ENCODE data around the gene ZNF550.
"Not testable (repeated sequence)": the region's sequence is repeated elsewhere in the genome, so short reads cannot be mapped to it uniquely, and the experiment has no call there.

The ZNF550 gene

DNA sequence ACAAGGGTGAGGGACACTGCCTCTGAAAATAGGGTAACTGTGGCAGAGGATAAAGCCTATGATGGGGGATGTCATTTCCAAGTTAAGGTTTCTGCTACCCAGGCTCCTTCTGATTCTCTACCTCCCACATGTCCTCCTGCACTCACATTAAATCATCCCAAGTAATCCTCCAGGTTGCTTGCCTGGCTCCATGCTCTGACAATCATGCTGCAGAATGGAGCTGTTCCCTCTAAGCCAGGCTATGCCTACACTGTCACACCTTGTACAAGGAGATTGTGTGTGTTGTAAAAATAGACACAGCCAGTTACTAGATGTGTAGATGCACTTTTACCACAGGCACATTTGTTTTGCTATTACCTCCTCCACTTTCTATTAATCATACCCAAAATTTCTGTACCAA, 11.0 kb upstream of the ZNF550 start:
- FAIRE-seq, result no peak
- no peak for DNase-seq (ENCODE audit: insufficient read length)
- no peak for TF ChIP-seq TAF1 (IDR thresholded peaks at IDR 0.05; ENCODE audit: borderline replicate concordance, low read depth, low read length)
- TF ChIP-seq POLR2A (IDR thresholded peaks at IDR 0.05; ENCODE audit: low read depth, low read length), result 0 out of 2 replicates have a peak, but pooled peaks have one; percentile 30

DNA sequence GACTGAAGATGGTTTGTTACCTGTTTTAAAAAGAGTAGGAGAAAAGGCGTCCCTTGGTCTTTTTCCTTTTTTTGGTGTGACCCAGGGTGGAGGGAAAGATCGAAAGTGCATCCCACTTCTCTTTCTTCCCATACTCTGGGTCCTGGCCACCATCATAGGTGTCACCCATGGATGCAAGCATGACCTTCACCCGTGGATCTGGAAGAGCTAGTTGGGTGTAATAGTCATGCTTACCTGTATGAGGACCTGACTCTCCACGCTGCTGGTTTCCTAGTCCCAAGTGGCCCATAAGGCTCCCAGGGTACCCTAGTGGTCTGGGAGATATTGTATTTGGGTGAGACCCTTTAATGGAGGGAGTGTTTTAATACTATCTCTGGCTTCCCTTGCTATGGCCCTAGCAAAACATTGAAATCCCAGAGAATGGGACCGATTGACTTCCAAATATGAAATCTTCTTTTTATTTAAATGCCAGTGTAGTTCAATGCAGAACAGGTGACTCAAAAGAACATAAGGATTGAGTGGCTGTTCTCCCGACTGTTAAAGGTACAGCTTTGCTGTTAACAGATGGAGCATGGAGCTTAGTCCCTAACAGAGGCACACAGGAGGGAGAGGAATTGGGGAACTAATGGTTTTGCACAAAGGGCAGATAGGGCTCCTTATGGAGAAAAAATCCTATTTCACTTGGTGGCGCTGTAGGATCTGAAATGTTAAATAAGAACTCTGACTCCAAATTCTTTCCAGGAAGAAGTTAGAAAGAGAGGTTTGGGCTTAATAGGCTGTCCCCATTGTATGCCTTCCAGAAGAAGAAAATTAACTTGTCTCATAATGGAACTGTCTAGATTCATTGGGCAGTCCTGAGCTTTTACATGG, 7.0 kb upstream of the ZNF550 start:
- FAIRE-seq (no peak), DNase-seq (ENCODE audit: insufficient read length) (no peak)
- TF ChIP-seq POLR2AphosphoS5 (IDR thresholded peaks at IDR 0.05; ENCODE audit: low read depth, low read length) (no peak), TAF1 (IDR thresholded peaks at IDR 0.05; ENCODE audit: borderline replicate concordance, low read depth, low read length) (no peak), POLR2A (IDR thresholded peaks at IDR 0.05; ENCODE audit: low read depth, low read length) (no peak)

DNA sequence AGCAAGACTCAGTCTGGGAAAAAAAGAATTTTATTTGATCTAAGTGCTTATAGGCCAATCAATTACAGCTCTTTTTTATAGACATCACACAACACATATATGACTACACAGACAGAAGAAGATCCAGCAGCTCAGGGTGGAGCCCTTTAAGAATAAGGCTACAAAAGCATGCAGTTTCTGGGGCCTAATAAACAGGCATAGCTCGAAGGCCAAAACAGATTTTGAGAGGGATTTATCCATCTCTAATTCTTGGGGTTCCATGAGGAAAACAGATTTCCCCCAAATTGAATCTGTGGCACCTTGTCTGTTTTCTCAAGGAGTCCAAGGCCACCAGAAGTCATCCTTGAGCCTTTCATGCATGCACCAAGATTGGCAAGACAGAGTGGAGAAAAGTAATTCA, 3.9 kb upstream of the ZNF550 start:
- no peak for FAIRE-seq
- no peak for DNase-seq (ENCODE audit: insufficient read length)

DNA sequence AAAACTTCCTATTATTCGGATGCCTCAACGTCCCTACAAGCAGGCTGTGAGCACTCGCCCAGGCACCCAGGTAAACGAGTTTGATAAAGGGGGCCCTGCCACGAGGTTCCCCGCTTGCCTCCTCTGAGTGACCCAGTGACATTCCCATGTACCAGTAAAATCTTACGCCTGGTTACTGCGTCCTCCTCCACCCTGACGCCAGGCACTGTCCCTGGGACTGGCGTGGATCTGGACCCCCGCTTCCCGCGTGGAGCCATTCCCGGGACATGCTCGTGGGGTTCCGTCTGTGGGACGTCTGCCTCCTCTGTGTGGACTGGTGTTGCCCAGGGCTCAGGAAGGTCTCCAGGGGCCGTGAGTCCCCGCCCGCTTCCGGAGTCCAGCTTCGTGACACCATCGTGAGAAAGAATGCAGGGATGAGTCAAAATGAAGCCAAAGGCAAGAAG, 407 bp upstream of the ZNF550 start:
- no peak for FAIRE-seq

More for the DNA sequence above, 3.9 kb upstream of the ZNF550 start:
- no peak for TF ChIP-seq POLR2A (IDR thresholded peaks at IDR 0.05; ENCODE audit: low read depth, low read length)

DNA sequence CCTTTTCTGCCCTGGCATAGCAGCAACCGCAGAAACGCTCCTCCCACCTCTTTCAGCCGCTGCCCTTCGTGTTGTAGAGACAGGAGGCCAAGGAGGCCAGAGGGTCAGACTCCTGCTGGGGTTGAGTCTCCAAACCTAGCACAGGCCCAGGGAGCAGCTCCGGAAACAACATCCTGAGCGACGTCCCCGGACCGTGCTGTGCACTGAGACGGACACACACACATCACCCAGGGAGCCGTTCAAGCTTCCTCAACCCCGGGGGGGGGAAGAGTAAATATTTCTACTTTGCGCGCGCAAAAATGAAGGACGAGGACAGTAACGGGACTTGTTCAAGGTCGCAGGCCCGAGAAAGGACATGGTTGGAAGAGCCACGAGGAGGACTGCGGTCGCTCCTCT, 657 bp downstream of the ZNF550 start:
- no peak for TF ChIP-seq POLR2AphosphoS5 (IDR thresholded peaks at IDR 0.05; ENCODE audit: low read depth, low read length)
- TF ChIP-seq POLR2A (IDR thresholded peaks at IDR 0.05; ENCODE audit: low read depth, low read length), result no peak
- no peak for TF ChIP-seq TAF1 (IDR thresholded peaks at IDR 0.05; ENCODE audit: borderline replicate concordance, low read depth, low read length)
- DNase-seq (ENCODE audit: insufficient read length), result peak; percentile 37
- FAIRE-seq, result peak; percentile 86

More for the DNA sequence above, 407 bp upstream of the ZNF550 start:
- no peak for TF ChIP-seq POLR2AphosphoS5 (IDR thresholded peaks at IDR 0.05; ENCODE audit: low read depth, low read length)
- TF ChIP-seq POLR2A (IDR thresholded peaks at IDR 0.05; ENCODE audit: low read depth, low read length), result no peak
- TF ChIP-seq TAF1 (IDR thresholded peaks at IDR 0.05; ENCODE audit: borderline replicate concordance, low read depth, low read length), result no peak
- DNase-seq (ENCODE audit: insufficient read length), result no peak

DNA sequence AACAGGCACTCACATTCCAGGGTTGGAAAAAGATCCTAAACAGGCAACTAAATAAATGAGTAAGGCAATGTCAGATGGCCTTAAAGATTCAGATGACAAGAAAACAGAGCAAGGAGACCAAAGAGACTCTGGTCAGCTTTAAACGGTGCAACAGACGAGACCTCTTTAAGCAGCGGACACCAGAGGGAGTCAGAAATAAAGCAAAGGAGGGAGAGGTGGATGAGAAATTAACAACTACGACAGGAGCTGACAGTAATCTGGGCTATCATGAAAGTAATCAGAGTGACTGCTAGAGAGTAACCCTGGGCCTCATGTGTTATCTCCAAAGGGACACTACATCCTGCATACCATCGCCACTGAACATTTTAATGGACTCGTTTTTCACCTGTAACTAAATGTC, 1.1 kb downstream of the ZNF550 start:
- no peak for TF ChIP-seq POLR2AphosphoS5 (IDR thresholded peaks at IDR 0.05; ENCODE audit: low read depth, low read length)
- FAIRE-seq, result no peak

DNA sequence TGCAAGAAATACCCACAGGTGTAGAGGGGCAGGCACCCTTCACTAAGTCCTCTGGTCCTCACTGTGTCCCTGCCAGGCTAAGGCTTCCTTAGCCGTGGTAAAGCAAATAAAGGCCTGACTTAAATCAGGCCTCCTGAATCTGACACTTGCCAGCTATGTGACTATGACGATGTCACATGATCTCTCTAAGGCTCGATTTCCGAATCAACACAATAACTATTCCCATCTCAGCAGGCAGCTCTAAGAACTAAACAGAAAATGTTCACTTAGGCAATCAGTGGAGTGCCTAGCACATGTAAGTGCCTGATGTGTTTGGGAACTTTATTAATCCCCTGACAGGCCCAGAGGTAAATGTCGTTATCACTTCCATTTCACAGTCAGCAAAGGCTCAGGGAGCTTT, 2.0 kb downstream of the ZNF550 start:
- FAIRE-seq, result no peak
- no peak for DNase-seq (ENCODE audit: insufficient read length)
- TF ChIP-seq POLR2A (IDR thresholded peaks at IDR 0.05; ENCODE audit: low read depth, low read length) (no peak), TAF1 (IDR thresholded peaks at IDR 0.05; ENCODE audit: borderline replicate concordance, low read depth, low read length) (no peak), POLR2AphosphoS5 (IDR thresholded peaks at IDR 0.05; ENCODE audit: low read depth, low read length) (no peak)

More for the DNA sequence above, 1.1 kb downstream of the ZNF550 start:
- DNase-seq (ENCODE audit: insufficient read length), result no peak

DNA sequence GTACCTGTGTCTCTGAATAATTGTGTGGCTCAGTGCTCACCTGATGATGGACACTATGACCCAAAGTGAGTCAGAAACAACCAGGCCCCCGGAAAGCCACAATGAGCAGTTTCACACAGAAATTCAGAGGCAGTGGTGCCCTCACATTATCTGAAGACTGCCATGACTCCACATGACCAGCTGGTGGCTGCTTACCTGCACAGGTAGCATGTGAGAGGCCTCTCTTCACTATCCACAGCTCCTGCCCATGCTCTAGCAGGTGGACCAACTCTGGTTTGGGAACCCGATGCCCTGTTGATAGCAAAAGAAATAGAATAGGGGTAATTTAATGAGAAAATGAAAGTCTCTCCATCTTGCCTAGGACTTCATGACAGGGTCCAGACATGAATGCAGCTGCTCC, 7.2 kb downstream of the ZNF550 start:
- FAIRE-seq, result no peak
- TF ChIP-seq TAF1 (IDR thresholded peaks at IDR 0.05; ENCODE audit: borderline replicate concordance, low read depth, low read length), result no peak
- no peak for TF ChIP-seq POLR2AphosphoS5 (IDR thresholded peaks at IDR 0.05; ENCODE audit: low read depth, low read length)
- no peak for TF ChIP-seq POLR2A (IDR thresholded peaks at IDR 0.05; ENCODE audit: low read depth, low read length)
- no peak for DNase-seq (ENCODE audit: insufficient read length)

DNA sequence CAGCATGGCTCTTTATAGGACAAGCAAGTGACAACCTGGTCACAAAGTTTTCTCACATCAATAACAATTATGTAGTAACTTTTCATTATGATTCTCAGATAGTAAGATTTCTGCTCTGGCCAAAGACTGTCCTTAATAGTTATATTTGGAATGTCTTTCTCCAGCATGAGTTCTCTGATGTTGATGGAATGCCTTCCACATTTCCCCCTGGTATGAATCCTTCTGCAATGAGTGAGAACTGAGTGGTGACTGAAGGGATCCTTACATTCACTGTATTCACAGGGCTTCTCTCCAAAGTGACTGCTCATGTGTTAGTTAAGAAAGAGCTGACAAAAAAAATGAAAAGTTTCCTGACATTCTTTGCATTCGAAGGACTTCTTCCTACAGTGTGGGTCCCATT, 13.2 kb downstream of the ZNF550 start:
- TF ChIP-seq POLR2A (IDR thresholded peaks at IDR 0.05; ENCODE audit: low read depth, low read length) (no peak), TAF1 (IDR thresholded peaks at IDR 0.05; ENCODE audit: borderline replicate concordance, low read depth, low read length) (no peak), POLR2AphosphoS5 (IDR thresholded peaks at IDR 0.05; ENCODE audit: low read depth, low read length) (no peak)
- DNase-seq (ENCODE audit: insufficient read length) (no peak), FAIRE-seq (no peak)

DNA sequence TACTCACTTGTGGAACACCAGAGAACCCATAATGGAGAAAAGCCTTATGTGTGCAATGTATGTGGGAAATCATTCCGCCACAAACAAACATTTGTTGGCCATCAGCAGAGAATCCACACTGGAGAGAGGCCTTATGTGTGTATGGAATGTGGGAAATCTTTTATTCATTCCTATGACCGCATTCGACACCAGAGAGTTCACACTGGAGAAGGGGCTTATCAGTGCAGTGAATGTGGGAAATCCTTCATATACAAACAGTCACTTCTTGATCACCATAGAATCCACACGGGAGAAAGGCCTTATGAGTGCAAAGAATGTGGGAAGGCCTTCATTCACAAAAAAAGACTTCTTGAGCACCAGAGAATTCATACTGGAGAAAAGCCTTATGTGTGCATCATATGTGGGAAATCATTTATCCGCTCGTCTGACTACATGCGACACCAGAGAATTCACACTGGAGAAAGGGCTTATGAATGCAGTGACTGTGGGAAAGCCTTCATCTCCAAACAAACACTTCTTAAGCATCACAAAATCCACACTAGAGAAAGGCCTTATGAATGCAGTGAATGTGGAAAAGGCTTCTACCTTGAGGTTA, 21.6 kb downstream of the ZNF550 start:
- no peak for TF ChIP-seq POLR2A (IDR thresholded peaks at IDR 0.05; ENCODE audit: low read depth, low read length)
- no peak for TF ChIP-seq TAF1 (IDR thresholded peaks at IDR 0.05; ENCODE audit: borderline replicate concordance, low read depth, low read length)
- FAIRE-seq, result no peak
- DNase-seq (ENCODE audit: insufficient read length), result no peak

DNA sequence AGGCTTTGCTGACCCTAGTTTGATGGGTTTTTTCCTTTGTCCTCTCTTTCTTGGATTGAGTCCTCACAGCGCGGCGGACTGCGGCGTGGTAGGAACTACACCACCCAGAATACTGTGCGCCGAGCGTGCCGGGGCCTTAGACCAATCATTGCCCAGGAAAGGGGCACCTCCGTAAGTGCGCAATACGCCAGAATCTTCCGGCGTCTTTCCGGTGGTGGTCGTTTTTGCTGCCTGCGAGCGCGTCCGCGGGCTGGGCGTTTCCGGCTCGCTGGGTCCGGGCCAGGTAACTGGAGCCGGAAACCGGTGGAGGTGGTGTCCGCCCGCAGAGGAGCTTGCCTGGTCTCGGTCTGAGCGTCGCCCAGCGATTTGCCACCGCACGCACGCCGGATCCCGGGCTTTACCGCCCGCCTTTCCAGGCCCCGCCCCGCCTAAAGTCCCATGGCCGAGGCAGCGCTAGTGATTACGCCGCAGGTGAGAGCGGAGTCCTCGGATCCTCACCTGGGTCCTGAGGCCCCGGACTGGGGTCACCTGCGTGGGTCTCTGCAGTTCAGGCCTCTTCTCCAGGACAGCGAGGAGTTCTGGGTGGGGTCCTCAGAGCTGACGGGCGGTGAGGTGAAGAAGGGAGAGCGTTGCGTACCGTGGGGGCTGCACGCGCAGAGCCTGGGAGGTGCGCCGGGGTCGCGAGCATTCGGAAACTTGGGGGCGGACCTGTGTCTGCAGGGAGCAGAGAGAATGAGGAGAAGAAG, 32.4 kb downstream of the ZNF550 start, which contains the start of gene ZNF549:
TSS of gene ZNF549 (plus strand) at position 221 of the 746 bp plus-strand sequence. CDS start at position 439, 218 bp downstream.
- FAIRE-seq, result peak; percentile 88
- peak; percentile 75 for DNase-seq (ENCODE audit: insufficient read length)
- TF ChIP-seq TAF1 (IDR thresholded peaks at IDR 0.05; ENCODE audit: borderline replicate concordance, low read depth, low read length), result peak; percentile 46; the same call in 1 of the 2 replicates
- peak; percentile 80; the same call in 1 of the 2 replicates for TF ChIP-seq POLR2A (IDR thresholded peaks at IDR 0.05; ENCODE audit: low read depth, low read length)
- peak; percentile 70 for TF ChIP-seq POLR2AphosphoS5 (IDR thresholded peaks at IDR 0.05; ENCODE audit: low read depth, low read length)

DNA sequence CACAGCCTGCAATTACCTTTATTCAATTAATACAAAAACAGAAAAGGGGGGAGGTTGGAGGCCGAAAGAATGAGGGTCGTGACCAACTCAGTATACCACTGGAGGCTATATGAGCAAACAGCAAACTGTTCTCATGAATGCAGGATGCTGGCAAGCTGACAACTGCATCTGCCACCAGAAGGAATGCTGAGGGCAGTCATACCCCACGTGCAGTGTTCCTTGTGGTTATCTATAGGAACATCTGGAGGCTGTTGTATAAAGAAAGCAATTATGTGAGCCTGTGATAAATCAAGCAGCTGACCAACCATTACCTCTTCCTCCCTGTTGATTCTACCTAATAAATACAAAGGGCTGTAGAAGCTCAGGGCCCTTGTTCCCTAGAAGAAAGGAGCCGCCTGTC, 41.6 kb downstream of the ZNF550 start:
- FAIRE-seq, result not testable (repeated sequence)

More for the DNA sequence above, 41.6 kb downstream of the ZNF550 start:
- not testable (repeated sequence) for DNase-seq (ENCODE audit: insufficient read length)
